Kidney (tissue), 14 donors: ENCODE measurements around the gene MTERF1. TPM values are rescaled to one million over a fixed set of nuclear protein-coding genes. Genes with fewer than 3 reads are reported as not detected.

ENCODE experiments used
- DNase-seq, 5 donors: peaks; one replicate each; pipeline ENCODE4 v3.0.0-alpha.2; 2013 to 2020
- FAIRE-seq: peaks from 2 replicates; lab custom pipeline; 2012; peaks lifted over from hg19 to GRCh38; lab: Jason Lieb, UNC
- H3K27ac ChIP-seq, 2 donors: one replicate each; pipeline ENCODE4 v1.7.0; 2013; ENCODE audit warnings: low read depth in 2 of 2, low read length in 2 of 2, inconsistent platforms in 1 of 2
- H3K27me3 ChIP-seq: one replicate; pipeline ENCODE4 v1.7.1; 2013; ENCODE audit warnings: low read length, inconsistent platforms; ENCODE audit not compliant: control insufficient read depth, insufficient read depth
- H3K36me3 ChIP-seq, 3 donors: one replicate each; pipeline versions ENCODE4 v1.7.0 to v1.7.1; 2013; ENCODE audit warnings: low read length in 3 of 3, control low read depth in 1 of 3, inconsistent platforms in 1 of 3; ENCODE audit not compliant: insufficient read depth in 3 of 3, control insufficient read depth in 2 of 3
- H3K4me1 ChIP-seq, 3 donors: one replicate each; pipeline versions ENCODE4 v1.7.0 to v1.7.1; 2013; ENCODE audit warnings: low read length in 3 of 3, inconsistent platforms in 1 of 3, low read depth in 1 of 3; ENCODE audit not compliant: control insufficient read depth in 2 of 3, insufficient read depth in 2 of 3
- H3K4me3 ChIP-seq, 3 donors: one replicate each; pipeline versions ENCODE4 v1.7.0 to v1.8.1; 2013; ENCODE audit warnings: low read length in 3 of 3, control low read depth in 1 of 3, inconsistent platforms in 1 of 3
- H3K9ac ChIP-seq, 3 donors: one replicate each; pipeline versions ENCODE4 v1.7.0 to v1.7.1; 2013; ENCODE audit warnings: low read length in 3 of 3, control low read depth in 1 of 3, inconsistent platforms in 1 of 3
- H3K9me3 ChIP-seq, 3 donors: one replicate each; pipeline versions ENCODE4 v1.7.0 to v1.7.1; 2013; ENCODE audit warnings: low read length in 3 of 3, control low read depth in 1 of 3, inconsistent platforms in 1 of 3; ENCODE audit not compliant: control insufficient read depth in 2 of 3, insufficient read depth in 1 of 3
- intact Hi-C: fragments of 100-400 bp; cut with DNase I; formaldehyde crosslinking; loops from one replicate; pipeline ENCODE4 v1.11.1; 2022
- polyA plus RNA-seq: library from polyadenylated mRNA; stranded (reverse); fragments of 350-450 nt; fragmentation: Illumina TruSeq; extraction: RNeasy Lipid Tissue Mini Kit (QIAGEN cat#74804); gene quantifications from one replicate; pipeline ENCODE4 v1.2.3, GENCODE V29; 2014; ENCODE audit warnings: low read depth, low replicate concordance; ENCODE audit not compliant: insufficient read depth
- total RNA-seq: library from RNA; stranded (reverse); fragmentation: NEBNext Ultra II Directional; extraction: Animal tissue kit (Norgen Biotek cat#: 25700); gene quantifications from one replicate; pipeline ENCODE4 v1.2.1, GENCODE V29; 2021
- TF ChIP-seq, protein P1 (sequence below): IDR thresholded peaks from 3 replicates; pipeline ENCODE4 v1.5.1; 2012; ENCODE audit warnings: mild to moderate bottlenecking, moderate library complexity, borderline replicate concordance; ENCODE audit not compliant: insufficient read depth; ENCODE audit errors: extremely low read depth
- donor health status: control.
- donor health status: control.
- donor health status: control.
- donor health status: control.
- donor health status: control.
- donor health status: DM: yes; HTN: yes; CAD: no.
- donor health status: Normal renal cell carcinoma (clear cell type).

The MTERF1 gene
- total and polyA plus RNA-seq, 2 donors from 2014 or later: 10.1 to 14.6 TPM

DNA sequence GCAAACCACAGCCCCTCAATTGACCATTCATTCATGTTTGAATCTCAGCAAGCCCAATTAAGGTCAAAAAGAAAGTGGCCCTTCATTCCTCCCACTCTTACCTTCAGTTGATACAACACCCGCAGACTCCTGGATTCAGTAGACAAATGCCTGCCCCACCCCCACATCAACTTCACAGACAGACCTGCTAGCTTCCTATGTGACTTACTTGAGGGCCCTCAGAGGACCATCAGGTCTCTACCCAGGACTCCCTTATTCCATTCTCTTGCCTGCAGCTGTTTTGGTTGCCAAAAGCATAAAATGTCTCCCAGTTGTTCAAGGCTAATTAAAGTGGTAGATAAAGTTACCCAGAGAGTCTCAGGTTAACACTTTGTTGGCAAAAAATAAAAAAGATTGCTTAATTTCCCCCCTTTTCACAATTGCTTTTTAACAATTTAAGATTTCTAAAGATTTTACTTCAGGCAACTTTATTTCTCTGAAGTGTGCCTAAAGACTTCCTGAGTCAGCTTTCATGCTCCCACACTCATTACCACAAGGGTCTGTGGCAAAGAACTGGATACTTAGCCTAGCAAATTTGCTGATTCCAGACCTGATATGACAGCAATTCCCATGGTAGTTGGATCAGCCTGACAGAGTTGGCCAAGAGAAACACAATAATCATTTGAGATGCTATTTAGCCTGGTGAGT, 3.3 kb upstream of the MTERF1 start:
- Histone ChIP-seq H3K27me3 (no peaks in the 10 kb centered on the region), H3K9ac (no peak overlapping the region), H3K9me3 (no peaks in the 10 kb centered on the region), H3K4me1 (peaks cover 0 to 3% (median 2%) of the 10 kb centered on the region in 3 donors), H3K36me3 (no peaks in the 10 kb centered on the region), H3K4me3 (no peak overlapping the region), H3K27ac (no peak overlapping the region)
- no peak for FAIRE-seq
- TF ChIP-seq, protein P1, sequence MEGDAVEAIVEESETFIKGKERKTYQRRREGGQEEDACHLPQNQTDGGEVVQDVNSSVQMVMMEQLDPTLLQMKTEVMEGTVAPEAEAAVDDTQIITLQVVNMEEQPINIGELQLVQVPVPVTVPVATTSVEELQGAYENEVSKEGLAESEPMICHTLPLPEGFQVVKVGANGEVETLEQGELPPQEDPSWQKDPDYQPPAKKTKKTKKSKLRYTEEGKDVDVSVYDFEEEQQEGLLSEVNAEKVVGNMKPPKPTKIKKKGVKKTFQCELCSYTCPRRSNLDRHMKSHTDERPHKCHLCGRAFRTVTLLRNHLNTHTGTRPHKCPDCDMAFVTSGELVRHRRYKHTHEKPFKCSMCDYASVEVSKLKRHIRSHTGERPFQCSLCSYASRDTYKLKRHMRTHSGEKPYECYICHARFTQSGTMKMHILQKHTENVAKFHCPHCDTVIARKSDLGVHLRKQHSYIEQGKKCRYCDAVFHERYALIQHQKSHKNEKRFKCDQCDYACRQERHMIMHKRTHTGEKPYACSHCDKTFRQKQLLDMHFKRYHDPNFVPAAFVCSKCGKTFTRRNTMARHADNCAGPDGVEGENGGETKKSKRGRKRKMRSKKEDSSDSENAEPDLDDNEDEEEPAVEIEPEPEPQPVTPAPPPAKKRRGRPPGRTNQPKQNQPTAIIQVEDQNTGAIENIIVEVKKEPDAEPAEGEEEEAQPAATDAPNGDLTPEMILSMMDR: no peak
- intact Hi-C loops: no loop called here
- peak in 2 of 5 donors; percentile 22 to 24 for DNase-seq

DNA sequence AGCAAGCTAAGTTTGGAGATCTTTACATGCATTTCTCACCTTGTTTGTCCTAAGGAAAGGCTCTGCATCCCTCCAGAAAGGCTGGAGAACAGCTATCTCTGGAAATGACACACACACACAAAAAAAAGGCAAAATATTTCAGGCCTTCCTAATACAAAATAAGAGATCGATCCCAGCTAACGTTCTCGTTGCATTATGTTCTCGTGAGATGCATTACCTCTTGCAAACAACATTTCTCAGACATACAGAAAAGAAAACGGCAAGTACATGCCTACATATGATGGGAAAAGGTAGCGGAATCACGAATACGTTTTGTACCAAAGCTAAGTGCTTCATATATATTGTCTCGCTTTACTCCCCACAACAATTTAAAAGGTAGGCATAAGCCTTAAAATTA, 488 bp downstream of the MTERF1 start:
- TF ChIP-seq, protein P1: no peak
- H3K36me3 ChIP-seq: no peaks in the 10 kb centered on the region
- H3K4me3 ChIP-seq: peak overlapping the region; percentile 94 to 99 (median 95)
- H3K9ac ChIP-seq: peak overlapping the region; percentile 59 to 93 (median 75)
- FAIRE-seq: no peak
- no peaks in the 10 kb centered on the region for H3K9me3 ChIP-seq
- H3K4me1 ChIP-seq: peaks cover 0 to 3% (median 2%) of the 10 kb centered on the region in 3 donors
- intact Hi-C loops: no loop called here
- peak in 1 of 5 donors; percentile 19 for DNase-seq
- H3K27ac ChIP-seq: no peak overlapping the region
- no peaks in the 10 kb centered on the region for H3K27me3 ChIP-seq

DNA sequence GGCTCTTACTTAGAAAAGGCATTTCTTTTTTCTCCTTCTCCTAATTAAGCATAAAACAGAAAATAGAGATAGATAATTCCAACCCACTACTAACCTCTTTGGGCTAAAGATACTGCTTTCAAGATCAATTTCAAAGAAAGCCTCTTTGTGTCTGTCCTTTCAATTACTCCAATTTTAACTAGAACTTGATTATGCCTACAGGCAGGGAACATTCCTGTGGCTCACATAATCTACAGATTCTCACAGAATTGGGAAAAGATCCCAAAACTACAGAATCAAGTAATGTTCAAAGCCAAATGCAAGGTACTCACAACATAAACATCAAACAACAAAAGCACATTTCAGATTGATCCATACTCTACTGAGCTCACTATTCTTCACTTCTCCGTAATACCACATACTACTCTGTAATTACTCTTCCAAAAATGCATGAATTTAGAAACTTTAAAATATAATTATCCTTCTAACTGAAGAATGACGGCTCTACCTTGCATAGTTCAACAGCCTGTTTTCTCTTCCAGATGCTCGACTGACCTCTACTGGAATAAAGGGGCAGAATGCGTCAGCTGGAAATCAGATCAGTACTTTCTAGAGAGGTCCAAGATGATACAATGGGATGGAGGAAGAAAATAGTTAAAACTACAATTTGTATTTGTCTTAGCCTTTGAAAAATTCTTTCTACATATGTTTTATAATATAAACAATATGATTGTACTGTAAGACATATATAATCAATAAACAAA, 3.9 kb downstream of the MTERF1 start:
- TF ChIP-seq, protein P1: peak; percentile 8
- H3K9ac ChIP-seq: no peak overlapping the region
- intact Hi-C loops: no loop called here
- no peak overlapping the region for H3K4me3 ChIP-seq
- H3K9me3 ChIP-seq: no peaks in the 10 kb centered on the region
- H3K27ac ChIP-seq: no peak overlapping the region
- peaks cover 0 to 8% (median 0%) of the 10 kb centered on the region in 3 donors for H3K36me3 ChIP-seq
- H3K4me1 ChIP-seq: peaks cover 0 to 3% (median 2%) of the 10 kb centered on the region in 3 donors
- FAIRE-seq (no peak), DNase-seq (peak in 1 of 5 donors; percentile 30)
- H3K27me3 ChIP-seq: no peaks in the 10 kb centered on the region
